Activated T-cell treated with anti-CD3 and anti-CD28 coated beads for 48 hours (primary cell): ENCODE measurements around the gene DIPK1A.

Source experiments
- DNase-seq: peaks from one replicate; pipeline ENCODE4 v3.0.0-alpha.2; 2020; ENCODE audit warnings: low read depth

The DIPK1A gene

DNA sequence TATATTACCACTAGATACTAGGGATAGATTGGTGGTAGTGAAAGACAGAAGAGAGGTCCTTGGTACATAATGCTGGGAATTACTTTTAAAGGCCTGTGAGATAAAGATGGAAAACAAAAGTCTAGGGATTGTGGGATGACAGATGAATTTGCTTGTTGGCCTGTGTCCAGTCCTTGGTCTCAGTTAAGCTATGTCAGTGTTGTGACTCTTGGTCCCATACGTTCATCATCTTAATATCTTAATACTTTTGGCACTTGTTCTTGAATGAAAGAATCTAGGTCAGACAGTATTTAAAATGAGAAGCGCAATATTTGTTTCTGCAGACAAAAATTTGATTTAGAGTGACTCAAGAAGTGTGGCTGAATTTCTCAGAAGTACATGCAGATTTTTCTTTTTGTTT, 121.8 kb downstream of the DIPK1A start:
- no peak for DNase-seq

DNA sequence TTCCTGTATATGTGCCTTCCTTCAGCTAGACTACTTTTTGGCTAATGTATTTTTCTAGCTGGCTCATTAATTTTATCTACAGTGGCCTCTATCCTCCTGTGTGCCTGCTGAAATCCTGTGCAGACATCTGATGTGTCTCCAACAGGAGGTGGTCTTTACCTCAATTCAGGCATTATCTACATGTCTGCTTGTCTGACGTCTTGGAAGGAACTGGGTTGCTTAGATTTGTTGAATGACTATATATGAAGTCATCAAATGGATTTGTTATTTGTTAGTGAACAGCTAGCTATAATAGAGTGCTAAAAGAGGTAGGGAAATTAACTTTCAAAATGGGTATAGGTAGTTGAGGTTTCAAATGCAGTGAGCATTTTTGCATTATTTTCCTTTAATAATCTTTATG, 122.7 kb downstream of the DIPK1A start:
- DNase-seq, result no peak

DNA sequence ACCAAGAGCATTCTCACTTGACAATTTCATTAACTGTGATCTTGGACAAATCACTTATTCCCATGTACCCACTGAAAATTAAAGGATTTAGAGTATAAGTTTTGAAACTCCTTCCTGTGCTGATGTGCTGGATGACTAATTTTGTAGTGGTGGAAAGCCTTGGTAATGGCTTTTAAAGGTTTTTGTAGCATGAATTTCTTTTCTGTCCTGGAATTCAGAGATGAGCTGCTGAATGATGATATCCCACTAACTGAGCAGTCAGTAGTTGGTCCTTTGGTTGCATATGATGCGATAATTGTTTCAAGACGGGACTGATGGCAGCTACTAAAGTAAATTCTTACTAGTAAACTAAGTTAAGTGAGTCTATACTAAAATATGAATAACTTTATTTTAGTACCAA, 124.2 kb downstream of the DIPK1A start:
- no peak for DNase-seq

DNA sequence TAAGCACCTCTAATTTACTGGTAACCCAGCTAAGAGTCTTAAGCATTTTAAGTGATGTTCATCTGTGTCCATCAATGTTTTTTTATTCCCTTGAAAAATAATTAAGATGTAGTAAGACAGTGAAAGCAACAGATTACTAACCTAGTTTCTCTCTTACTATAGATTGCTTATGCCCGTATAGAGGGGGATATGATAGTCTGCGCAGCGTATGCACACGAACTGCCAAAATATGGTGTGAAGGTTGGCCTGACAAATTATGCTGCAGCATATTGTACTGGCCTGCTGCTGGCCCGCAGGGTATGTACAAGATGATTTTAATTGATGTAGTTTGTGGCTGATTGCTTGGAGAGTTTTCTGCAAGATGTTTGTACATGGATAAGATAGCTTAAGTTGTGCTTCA, 126.6 kb downstream of the DIPK1A start:
- no peak for DNase-seq

DNA sequence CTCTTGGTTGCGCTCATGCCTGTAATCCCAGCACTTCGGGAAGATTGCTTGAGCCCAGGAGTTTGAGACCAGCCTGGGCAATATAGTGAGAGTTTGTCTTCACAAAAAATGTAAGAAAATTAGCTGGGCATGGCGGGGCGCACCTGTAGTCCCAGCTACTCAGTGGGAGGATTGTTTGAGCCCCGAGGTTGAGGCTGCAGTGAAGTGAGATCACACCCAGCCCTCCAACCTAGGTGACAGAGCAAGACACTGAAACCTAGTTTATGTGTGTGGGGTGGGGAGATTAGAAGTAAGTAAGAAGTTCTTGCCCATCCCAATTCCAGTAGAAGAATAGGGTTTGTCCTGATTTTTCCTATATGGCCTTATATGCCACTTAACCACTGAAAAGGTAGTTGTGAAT, 127.4 kb downstream of the DIPK1A start:
- DNase-seq, result no peak

DNA sequence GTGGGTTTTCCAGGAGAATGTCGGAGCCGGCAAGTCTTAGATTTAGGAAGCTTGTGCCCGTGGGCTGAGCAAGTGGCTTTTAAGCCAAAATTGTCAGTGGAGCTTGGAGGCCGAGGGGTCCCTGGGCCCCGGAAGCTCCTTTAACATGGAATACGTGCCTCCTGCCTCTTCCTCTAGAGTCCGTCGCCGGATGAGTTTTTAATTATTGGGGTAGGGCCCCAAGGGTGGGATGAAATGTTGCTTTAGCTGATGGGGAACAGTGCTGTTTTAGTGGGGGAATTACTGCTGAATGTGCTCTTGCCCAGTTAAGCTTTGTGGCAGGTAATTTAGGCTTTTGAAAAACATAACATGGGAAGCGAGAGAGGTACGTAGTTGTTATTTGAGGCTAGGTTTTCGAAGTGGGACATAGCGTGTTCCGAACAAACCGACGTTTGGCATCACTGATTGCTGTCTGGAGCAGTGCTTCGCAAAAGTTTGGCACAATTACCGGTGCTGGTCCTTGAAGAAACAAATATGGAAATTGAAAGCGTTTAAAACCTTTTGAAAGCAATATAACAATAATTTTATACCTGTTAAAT, 128.6 kb downstream of the DIPK1A start:
- DNase-seq, result no peak

DNA sequence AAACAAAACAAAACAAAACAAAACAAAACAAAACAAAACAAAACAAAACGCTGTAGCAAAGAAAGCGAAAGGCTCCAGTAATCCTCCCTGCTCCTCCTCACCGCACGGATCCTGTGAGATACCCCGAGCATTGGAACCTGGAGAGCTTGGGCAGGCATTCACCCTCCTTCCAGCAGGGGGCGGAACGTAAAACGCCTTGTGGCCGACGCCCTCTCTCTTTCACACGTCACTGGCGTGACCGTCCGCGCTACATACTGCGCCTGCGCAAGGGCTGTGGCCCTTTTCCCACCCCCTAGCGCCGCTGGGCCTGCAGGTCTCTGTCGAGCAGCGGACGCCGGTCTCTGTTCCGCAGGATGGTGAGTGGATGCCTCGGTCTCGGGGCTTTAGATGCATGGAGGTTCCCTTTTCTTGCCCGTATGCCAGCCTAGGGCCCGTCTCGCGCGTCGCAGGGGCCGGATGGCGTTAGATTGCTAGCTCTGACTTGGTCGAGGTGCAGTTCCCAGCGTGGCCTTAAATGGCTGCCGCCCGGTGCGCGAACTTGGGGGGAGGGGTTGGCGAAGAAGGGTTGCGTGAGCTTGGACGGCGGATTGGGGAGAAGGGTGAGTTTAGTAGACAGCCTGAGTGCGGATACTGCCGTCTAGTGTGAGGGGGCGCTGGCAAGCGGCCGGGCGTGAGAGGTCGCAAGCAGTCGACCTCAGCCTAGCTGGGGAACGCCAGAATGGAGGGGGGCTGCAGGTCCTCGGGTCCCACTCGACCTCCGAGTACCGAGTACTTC, 129.3 kb downstream of the DIPK1A start, which contains the start of gene RPL5:
RPL5 (plus strand) TSS at position 279 of the 775 bp plus-strand sequence; CDS start at position 354, 75 bp downstream.
- DNase-seq, result peak; percentile 96

DNA sequence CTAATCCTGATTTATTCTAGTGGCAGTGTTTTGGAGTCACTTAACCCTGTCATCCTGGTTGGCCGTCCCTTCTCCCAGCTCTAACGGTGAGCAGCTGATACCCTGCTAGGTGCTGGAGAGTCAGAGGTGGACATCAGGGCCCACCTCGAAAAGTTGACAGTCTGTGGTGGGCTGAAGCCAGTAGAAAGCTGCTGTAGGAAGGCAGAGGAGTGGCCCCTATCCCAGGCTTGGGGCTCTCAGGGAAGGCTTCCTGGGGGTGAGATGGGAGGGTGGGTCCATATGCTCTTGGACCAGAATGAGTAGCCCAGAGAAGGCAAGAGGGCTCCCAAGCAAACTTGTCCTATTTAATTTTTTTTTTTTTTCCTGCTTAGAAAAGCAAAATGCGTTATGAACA, 129.9 kb downstream of the DIPK1A start:
- no peak for DNase-seq

DNA sequence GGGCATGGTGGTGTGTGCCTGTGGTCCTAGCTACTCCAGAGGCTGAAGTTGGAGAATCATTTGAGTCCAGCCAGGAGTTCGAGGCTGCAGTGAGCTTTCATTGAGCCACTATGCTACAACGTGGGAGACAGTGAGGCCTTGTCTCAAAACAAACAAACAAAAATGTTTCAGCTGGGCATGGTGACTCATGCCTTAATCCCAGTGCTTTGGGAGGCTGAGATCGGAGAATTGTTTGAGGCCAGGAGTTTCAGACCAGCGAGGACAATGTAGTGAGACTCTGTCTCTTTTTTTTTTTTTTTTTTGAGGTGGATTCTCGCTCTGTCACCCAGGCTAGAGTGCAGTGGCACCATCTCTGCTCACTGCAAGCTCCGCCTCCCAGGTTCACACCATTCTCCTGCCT, 134.5 kb downstream of the DIPK1A start:
- DNase-seq, result no peak

DNA sequence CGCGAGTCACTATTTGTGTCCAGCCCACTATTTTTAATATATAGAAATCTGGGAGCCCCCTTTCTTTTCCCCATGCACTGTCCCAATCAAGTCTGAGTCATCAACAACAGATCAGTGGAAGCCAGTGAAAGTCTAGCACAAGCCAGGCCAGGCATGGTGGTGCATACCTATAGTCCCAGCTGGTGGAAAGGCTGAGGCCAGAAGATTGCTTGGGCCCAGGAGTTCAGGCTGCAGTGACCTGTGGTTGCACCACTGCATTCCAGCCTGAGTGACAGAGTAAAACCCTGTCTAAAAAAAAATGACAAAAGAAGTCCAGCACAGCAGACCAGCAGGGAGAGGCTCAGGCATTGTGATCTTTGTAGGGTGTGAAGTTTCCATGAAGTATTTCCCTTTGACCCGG, 138.4 kb downstream of the DIPK1A start:
- no peak for DNase-seq

DNA sequence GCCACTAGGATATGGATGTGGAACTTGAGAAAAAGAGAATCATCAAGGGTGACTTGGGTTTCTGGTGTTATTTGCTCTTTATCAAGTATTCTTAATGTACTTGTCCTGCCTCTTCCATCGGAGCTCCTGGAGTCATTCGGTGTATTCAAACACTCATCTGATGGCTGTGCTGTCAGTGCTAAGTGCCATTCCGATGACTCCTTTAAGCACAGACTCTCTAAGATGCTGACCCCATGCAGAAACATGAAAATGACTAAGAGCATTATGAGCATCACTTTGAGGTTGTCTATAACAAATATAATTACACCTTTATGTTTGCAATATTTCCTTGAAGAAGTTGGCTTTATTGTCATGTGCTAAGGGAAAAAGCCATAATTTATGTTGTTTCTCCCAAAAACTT, 140.7 kb downstream of the DIPK1A start:
- no peak for DNase-seq

DNA sequence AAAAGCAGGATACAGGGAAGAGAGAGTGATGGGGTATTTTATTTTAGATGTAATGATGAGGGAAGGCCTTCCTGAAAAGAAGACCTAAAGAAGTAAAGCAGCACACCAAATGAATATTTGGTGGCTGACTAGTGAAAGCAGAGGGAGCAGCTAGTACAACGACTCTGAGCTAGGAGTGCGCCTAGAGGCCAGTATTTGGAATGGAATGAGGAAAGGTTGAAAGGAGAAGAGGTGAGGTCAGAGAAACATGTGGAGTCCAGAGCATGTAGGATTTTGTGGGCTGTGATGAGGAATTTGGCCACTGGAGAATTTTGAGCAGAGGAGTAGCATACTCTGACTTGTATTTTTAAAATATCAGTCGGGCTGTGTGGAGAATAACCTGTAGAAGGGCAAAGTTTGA, 141.2 kb downstream of the DIPK1A start:
- DNase-seq, result no peak

DNA sequence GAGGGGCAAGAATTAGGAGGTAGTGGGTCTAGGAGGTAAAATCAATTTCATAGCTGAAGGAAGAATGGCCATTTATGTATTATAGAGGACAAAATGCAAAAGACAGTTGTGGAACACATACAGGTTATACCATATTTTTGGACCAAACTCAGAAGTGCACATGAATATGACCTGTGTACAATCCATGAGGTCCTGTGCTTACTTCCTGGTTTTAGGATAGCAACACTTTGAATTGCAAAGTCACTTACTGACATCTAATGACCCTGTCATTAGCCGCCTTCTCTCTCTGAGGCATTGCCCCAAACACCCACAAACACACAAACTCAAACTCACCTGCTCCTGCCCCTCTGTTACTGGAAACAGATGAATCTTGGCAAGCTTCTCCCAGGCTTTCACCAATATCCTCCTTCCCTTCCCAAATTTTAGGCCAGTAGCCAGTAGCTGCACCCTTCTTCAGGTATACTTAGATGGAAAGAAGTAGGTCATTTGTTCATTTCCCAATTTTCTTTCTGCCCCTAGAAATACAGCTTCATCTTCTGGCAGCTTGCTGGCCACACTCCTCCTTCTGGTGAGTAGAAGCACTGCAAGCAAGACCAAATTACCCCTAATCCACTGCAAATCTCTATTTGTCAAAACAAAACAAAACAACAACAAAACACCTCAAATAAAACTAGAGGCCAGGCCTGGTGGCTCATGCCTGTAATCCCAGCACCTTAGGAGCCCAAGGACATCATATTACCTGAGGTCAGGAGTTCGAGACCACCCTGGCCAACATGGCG, 143.1 kb downstream of the DIPK1A start:
- no peak for DNase-seq

DNA sequence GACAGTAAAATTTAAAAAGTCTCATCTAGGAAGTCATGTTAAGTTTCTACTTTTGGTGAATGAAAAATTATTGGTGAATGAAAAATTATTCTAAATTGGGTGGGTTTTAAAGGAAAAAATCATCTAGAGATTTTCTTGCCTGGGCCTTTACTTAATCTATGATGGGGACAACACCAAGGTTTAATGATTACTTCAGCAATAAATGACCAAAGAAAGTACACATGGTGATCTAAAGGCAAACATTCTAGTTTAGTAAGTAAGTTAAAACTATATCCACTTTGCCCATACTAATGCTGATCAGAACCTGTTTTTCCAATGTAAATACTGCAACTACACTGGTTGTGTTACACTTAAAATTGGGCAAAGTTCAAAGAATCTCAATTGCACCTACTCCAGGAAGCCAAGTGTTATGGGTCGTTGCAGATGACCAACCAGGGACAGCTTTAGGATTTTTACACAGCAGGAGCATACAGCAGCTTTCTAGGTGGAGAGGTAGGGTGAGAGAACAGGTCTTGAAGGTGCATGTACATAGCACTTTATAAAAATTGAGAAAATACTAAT, 144.0 kb downstream of the DIPK1A start:
- DNase-seq, result no peak

DNA sequence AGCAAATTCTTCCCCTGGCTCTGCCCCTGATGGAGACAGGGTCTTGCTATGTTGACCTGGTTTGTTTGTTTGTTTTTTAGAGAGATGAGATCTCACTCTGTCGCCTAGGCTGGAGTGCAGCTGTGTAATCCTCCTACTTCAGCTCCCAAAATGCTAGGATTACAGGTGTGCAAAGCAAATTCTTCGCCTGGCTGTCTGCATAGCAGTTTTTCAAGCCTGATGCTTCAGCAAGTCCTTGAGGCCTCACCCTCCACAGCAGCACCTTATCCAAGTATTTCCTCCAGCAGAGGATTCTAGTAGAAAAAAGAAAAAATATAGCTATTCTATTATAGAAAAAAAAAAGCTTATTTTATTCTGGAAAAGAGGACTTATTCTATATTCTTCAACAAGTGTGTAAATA, 144.5 kb downstream of the DIPK1A start:
- DNase-seq, result no peak

DNA sequence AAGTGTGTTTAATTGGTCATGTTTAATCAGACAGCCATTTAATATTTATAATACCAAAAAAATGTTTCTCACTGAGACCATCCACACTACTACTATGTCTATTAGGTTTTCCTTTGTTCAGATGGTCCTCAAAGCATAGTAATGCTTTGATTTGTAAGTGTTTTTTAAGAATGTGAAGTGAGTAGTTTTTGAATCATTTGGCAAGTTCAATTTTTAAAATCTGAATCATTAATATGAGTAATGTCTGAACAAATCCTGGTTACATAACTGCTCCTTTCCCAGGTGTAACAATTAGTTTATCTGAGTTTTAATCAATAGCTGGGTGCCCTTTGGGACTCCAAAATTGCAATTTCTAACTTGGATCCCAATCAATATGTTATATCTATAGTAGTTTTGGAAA, 152.9 kb downstream of the DIPK1A start:
- DNase-seq, result no peak

DNA sequence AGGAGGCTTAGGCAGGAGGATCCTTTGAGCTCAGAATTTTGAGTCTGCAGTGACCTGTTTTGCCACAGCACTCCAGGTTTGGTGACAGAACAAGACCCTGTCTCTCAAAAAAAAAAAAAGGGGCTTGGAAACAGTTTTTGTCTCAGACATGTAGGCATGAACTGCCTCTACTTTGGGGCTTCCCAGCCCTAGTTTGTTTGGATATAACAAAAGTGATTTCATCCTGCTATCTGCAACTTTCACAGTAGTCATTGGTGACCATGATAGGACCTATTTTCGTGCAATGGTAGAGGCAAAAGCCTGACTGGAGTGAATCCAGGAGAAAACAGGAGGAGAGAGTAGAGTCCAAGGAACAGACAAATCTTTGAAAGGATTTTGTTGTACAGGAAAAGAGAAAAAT, 156.0 kb downstream of the DIPK1A start:
- DNase-seq, result no peak

DNA sequence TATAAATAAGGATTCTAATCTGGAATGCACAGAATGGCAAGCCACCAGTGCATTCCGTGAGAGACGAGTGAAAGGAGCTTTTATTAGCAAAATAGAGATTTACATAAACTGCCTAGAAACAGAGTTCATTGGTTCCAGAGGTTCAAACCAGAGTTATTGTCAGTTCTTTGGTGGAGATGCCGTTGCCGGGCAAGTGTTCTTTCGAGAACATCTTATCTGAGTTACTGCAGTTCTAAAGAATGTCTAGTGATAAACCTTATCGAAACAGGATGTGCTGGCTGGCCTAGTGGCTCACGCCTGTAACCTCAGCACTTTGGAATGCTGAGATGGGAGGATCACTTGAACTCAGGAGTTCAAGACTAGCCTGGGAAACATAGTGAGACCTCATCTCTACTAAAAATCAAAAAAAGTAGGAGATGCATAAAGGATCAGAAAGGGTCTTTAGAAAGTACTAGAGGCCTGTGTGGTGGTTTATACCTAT, 156.5 kb downstream of the DIPK1A start:
- no peak for DNase-seq

DNA sequence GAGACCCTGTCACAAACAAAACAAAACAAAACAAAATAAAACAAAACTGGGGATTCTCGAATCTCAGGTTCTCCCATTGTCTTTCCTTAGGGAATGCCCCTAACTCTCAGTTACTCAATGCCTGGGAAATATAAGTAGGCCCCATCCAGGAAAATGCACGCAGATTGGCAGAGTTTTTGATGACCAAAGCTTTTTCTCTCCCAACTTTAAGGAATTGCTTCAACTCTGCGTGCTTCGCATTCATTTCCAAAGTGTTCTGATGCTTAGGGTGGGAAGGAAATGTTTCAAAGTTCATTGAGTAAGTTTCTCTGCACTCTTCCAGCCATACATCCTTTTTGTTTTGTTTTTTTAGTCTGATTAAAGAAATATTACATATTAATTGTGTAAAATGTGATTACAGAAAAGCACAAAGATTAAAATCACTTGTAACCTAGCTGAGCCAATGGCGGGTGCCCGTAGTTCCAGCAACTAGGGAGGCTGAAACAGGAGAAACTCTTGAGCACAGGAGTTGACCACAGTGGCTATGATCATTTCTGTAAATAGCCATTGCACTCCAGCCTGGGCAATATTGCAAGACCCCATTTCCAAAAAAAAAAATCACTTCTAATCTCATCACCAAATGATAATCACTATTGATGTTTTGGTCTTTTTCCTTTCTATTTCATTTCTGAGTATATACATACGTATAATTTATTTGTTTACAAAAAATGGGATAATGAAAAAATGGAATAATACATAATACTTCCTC, 157.9 kb downstream of the DIPK1A start:
- no peak for DNase-seq

DNA sequence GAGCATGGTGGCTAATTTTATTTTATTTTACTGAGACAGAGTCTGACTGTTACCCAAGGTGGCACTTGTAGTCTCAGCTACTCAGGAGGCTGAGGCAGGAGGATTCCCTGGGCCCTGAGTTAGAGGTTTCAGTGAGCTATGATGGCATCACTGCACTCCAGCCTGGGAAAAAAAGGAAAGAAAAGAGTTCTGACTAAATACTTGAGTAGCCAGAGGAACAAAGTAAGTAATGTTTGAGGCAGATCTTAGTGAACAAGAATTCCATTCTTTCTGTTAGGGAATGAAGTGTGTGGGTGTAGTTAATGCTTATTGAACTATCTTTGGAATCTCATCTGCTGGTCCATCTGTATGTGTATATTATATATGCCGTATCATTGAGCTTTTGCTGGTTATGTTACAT, 163.3 kb downstream of the DIPK1A start:
- no peak for DNase-seq

DNA sequence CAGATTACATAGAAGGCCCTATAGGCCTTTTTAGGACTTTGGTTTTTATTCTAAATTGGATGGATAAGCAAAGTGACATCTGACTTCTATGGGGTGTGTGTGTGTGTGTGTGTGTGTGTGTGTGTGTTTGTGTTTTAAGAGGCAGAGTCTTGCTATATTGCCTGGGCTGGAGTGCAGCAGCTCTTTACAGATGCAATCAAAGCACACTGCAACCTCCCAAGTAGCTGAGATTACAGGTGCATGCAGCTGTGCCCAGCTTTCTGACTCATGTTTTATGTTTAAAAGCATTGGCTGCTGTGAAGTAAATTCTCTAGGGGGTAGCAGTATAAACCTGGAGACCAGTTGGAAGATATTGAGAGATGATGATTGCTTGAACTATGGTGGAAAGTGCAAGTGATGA, 164.0 kb downstream of the DIPK1A start:
- no peak for DNase-seq

DNA sequence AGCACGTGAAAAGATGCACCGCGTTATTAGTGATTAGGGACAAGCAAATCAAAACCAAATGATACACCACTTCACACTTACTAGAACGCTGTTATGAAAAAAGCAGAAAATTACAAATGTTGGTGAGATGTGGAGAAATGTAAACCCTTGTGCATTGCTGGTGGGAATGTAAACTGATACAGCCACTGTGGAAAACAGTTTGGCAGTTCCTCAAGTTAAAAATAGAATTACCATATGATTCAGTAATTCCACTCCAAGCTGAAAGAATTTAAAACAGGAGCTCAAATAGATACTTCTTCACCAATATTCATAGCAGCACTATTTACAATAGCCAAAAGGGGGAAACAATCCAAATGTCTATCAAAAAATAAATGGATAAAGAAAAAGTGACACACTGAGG, 166.1 kb downstream of the DIPK1A start:
- DNase-seq, result no peak
